Epithelial cell of prostate (primary cell): ENCODE data around the gene ZNF516.

Experiments
- DNase-seq: peaks from one replicate; pipeline ENCODE4 v3.0.0-alpha.2; 2011; ENCODE audit warnings: low read depth, low spot score
- H3K27ac ChIP-seq: fragments of 450-650 bp; 2 replicates; pipeline ENCODE4 v1.5.1; 2017; ENCODE audit warnings: mild to moderate bottlenecking

The ZNF516 gene

DNA sequence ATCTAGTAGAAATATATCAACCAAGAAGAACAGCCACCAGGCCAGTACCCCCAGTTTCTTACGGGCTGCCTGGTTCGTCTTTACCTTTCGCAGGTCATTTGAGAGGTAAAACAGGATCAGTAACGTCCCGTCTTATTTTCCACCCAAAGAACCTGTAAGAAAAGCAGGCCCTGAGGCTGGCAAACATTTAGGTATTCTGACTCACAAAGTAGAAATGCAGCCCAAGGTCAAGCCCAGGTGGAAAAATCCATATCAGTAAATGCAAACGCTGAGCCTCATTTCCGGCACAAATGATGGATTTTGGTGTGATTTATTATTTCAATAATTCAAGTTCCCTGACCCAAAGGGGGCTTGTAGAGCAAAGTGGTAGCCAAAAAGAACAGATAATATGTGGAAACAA, 171.2 kb downstream of the ZNF516 start:
- H3K27ac ChIP-seq = no peak overlapping the region
- no peak for DNase-seq

DNA sequence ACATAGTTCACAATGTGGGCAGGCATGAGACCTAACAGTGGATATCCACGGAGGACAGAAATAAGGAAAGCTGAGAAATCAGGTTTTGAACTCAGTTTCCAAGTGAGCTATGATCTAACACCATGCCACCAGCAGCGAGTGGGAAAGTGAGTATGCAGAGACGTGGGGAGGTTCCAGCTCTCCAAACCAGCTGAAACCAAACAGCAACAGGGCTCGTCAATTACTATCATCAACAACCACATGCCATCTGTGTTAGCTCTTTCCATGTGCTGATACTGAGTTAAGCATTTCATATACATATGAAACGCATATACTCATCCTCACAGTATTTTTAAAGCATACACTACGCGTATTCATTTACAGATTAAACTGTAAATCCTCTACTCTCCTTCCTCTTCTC, 172.4 kb downstream of the ZNF516 start:
- H3K27ac ChIP-seq = no peak overlapping the region
- DNase-seq = no peak

DNA sequence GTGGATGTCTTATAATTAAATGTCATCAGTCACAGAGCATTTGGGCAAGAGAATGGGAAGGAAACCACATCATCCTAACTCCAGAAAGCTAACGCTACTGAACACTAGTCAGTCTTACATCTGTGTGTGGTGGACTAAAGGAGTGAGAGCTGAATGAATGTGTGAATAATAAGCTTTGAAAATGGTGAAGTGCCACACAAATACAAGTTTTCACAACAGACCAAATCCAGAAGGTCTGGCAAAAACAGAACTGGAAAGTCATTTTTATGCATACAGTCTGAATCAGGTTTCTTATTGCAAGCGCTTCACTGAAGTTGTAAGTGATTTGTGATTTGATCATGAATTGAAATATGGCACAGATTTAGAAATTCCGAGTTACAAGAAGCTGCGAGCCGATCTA, 175.7 kb downstream of the ZNF516 start:
- no peak for DNase-seq
- no peak overlapping the region for H3K27ac ChIP-seq

DNA sequence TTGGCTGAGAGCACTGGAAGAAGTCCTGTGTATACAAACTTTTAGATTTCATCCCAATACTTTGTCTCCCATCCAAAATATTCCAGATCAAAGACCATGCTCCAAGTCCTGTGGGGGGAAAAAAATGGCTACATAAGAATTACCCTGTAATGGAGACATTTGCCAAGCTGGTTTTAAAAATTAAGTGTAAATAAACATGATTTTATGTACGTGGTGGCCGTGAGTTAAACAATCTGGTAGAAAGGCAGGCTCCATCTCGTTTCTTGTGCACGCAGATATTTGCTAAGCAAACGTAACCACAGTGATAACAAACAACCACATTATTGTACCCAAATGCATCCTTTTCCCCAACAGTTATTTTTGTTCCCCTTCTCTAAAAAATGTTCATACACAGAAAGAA, 176.4 kb downstream of the ZNF516 start:
- no peak for DNase-seq
- H3K27ac ChIP-seq = no peak overlapping the region

DNA sequence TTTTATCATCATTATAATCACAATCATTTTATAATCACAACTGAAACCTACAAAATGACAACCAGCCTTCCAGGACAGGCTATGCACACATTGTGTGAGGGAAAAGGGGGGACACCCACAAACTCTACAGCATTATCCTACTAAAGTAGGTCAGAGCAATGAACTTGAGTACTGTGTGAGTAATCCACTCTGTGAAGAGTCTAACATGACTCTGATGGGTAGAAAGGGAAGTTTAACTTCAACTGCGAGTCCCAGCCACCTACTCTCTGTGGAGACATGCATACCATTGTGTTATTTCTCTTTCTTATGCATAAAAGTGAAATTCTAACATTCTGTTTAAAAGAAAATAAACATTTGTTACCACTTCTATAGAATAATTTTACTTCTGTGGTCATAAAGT, 177.9 kb downstream of the ZNF516 start:
- DNase-seq = no peak
- H3K27ac ChIP-seq = no peak overlapping the region

DNA sequence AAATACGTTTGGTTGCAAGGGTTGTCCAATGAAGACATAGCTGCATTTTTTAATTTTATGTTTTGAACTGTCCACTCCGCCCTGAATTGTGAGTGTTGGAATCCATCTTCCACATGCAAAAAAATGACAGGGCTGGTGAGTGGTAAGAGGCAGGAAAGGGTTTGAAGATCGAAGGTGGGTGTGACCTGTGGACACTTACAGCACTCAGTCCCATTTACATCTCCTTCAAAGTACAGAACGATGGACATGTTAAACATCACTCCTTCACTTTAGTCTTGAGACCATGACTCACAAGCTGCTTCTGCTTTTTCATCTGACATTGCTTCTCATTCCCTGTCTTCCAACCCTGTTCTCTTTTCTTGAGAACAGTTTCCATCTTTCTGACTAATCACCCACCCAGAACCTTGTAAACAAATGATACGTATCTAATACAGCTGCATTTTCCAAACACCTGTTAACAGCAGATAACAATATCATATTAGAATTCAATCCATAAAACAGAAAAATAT, 179.3 kb downstream of the ZNF516 start:
- no peak for DNase-seq
- no peak overlapping the region for H3K27ac ChIP-seq

DNA sequence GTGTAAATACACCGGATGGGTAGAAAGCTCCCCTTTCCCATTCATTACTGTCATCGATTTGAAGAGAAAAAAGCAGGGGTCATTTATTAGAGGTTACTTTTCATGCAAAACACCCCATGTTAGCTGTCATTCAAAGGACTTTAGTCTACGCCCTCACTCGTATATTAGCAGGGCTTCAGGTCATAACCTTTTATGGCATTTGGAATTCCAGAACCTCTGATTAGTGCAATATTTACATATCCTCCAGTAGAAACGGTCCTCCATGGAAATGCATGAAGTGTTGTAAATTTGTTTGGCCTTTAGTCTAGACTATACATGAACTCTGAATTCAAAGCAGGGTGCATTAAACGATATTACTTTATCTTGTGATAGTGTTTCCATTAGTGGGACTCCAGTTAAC, 180.5 kb downstream of the ZNF516 start:
- DNase-seq = no peak

DNA sequence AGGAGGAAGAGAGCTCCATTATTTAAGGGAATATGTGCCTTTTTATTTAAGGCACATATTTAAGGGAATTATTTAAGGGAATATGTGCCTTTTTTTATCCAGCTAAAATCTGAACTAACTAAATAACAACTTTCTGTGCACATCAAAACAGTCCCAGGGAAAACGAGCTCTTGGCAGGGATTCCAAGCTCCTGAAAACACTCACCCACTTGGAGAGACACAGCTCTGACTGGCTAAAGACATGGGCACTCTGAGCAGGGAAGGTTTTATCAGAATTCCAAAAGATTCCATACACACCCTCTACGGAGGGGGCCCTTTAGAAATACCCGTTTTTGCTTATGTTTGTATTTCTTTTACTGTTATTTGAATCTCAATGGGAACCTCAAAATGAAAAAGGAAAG, 181.0 kb downstream of the ZNF516 start:
- DNase-seq = no peak
- no peak overlapping the region for H3K27ac ChIP-seq

More for the DNA sequence above, 180.5 kb downstream of the ZNF516 start:
- H3K27ac ChIP-seq = no peak overlapping the region
